Tibial nerve (tissue), 4 donors: ENCODE data around the gene EVX1. TPM values are rescaled to one million over a fixed set of nuclear protein-coding genes. Genes with fewer than 3 reads are reported as not detected.

ENCODE experiments used
- DNase-seq, 2 donors: peaks; one replicate each; pipeline ENCODE4 v3.0.0-alpha.2; 2019; ENCODE audit warnings: low spot score in 2 of 2
- H3K27ac ChIP-seq, 4 donors: fragments of 200-600 bp; sonication (generic) in 3 of 4; one replicate each; pipeline ENCODE4 v1.5.1; 2017 to 2019; ENCODE audit warnings: mild to moderate bottlenecking in 1 of 4
- H3K27me3 ChIP-seq, 2 donors: fragments of 200-600 bp; sonication (generic) in 1 of 2; one replicate each; pipeline versions ENCODE4 v1.5.1 to v1.6.0; 2017 to 2019
- H3K36me3 ChIP-seq, 3 donors: fragments of 200-600 bp; sonication (generic); one replicate each; pipeline ENCODE4 v1.5.1; 2018 to 2019
- H3K4me1 ChIP-seq, 4 donors: fragments of 200-600 bp; sonication (generic) in 3 of 4; one replicate each; pipeline ENCODE4 v1.5.1; 2017 to 2019
- H3K4me3 ChIP-seq, 4 donors: fragments of 200-600 bp; sonication (generic) in 3 of 4; one replicate each; pipeline ENCODE4 v1.5.1; 2017 to 2019; ENCODE audit warnings: mild to moderate bottlenecking in 1 of 4, moderate library complexity in 1 of 4
- H3K9me3 ChIP-seq, 4 donors: fragments of 200-600 bp; sonication (generic) in 3 of 4; one replicate each; pipeline ENCODE4 v1.5.1; 2017 to 2019
- CTCF ChIP-seq, 5 experiments: fragments of 200-600 bp in 3 of 5; fragments of 450-650 bp in 2 of 5; sonication (generic) in 3 of 5; IDR thresholded peaks; one replicate each; pipeline ENCODE4 v1.5.1; 2016 to 2019; ENCODE audit warnings: antibody characterized with exemption in 5 of 5, mild to moderate bottlenecking in 3 of 5, moderate library complexity in 2 of 5
- EP300 ChIP-seq, 2 donors: sonication (generic); formaldehyde crosslinking; IDR thresholded peaks; one replicate each; pipeline ENCODE4 v1.6.1; 2017; ENCODE audit warnings: antibody characterized with exemption in 2 of 2, mild to moderate bottlenecking in 1 of 2
- POLR2A ChIP-seq, 2 donors: fragments of 450-650 bp; IDR thresholded peaks; one replicate each; pipeline ENCODE4 v1.6.1; 2017; ENCODE audit warnings: antibody characterized with exemption in 2 of 2, mild to moderate bottlenecking in 2 of 2, moderate library complexity in 2 of 2
- WGBS, 2 donors: methylation state at CpG; one replicate each; pipeline ENCODE4 v1.1.5; 2018; 5-methylcytosine and 5-hydroxymethylcytosine counted together
- total RNA-seq, 4 donors: library from RNA; depleted of rRNA; stranded (reverse); fragments of >200 nt; gene quantifications; one replicate each; pipeline ENCODE4 v1.1.0, GENCODE V29; 2016

The EVX1 gene
- total RNA-seq, 4 donors from 2014 or later: not detected

GRCh38 chr7:27210441-27211083 is 32.0 kb upstream of the EVX1 start:
- peak; percentile 46 to 66 for DNase-seq
- no peaks in the 10 kb centered on the region for H3K36me3 ChIP-seq
- H3K4me3 ChIP-seq: peak overlapping the region in 1 of 4 donors; percentile 29
- TF ChIP-seq CTCF (IDR thresholded peaks at IDR 0.05): peak; percentile 69 to 84 (median 76)
- no peak for TF ChIP-seq EP300 (IDR thresholded peaks at IDR 0.05)
- no peak overlapping the region for H3K27ac ChIP-seq
- peaks cover 0 to 33% (median 14%) of the 10 kb centered on the region in 4 donors for H3K4me1 ChIP-seq
- WGBS, 2 donors: 15 to 18% methylated on average over 32 of the region's 32 CpGs
- H3K9me3 ChIP-seq: no peaks in the 10 kb centered on the region
- peaks cover 0 to 98% of the 10 kb centered on the region in 2 donors for H3K27me3 ChIP-seq

- H3K27me3 ChIP-seq: peaks cover 0 to 93% of the 10 kb centered on the region in 2 donors
- no peak overlapping the region for H3K27ac ChIP-seq
- H3K4me1 ChIP-seq: peaks cover 0 to 28% (median 12%) of the 10 kb centered on the region in 4 donors
- no peak overlapping the region for H3K4me3 ChIP-seq
- no peak for DNase-seq
- H3K9me3 ChIP-seq: no peaks in the 10 kb centered on the region
- TF ChIP-seq CTCF (IDR thresholded peaks at IDR 0.05) (no peak), EP300 (IDR thresholded peaks at IDR 0.05) (no peak), POLR2A (IDR thresholded peaks at IDR 0.05) (no peak)
- WGBS, 2 donors: 83 to 84% methylated on average over 1 of the region's 1 CpG
- no peaks in the 10 kb centered on the region for H3K36me3 ChIP-seq
Measured at GRCh38 chr7:27211084-27211446, 31.5 kb upstream of the EVX1 start.

- Histone ChIP-seq H3K27me3 (peaks cover 0 to 88% of the 10 kb centered on the region in 2 donors), H3K27ac (no peak overlapping the region)
- WGBS, 2 donors: 50 to 62% methylated on average over 3 of the region's 3 CpGs
Measured at GRCh38 chr7:27211764-27212204, 30.8 kb upstream of the EVX1 start.

GRCh38 chr7:27212497-27213432 is 29.8 kb upstream of the EVX1 start:
- DNase-seq: no peak
- TF ChIP-seq CTCF (IDR thresholded peaks at IDR 0.05) (no peak), POLR2A (IDR thresholded peaks at IDR 0.05) (no peak), EP300 (IDR thresholded peaks at IDR 0.05) (no peak)
- Histone ChIP-seq H3K4me3 (no peak overlapping the region), H3K9me3 (no peaks in the 10 kb centered on the region), H3K27me3 (peaks cover 0 to 88% of the 10 kb centered on the region in 2 donors), H3K36me3 (no peaks in the 10 kb centered on the region), H3K27ac (no peak overlapping the region), H3K4me1 (peaks cover 0 to 27% (median 12%) of the 10 kb centered on the region in 4 donors)
- 19 to 21% methylated on average over 43 to 52 of the region's 52 CpGs for WGBS, 2 donors

More at GRCh38 chr7:27211764-27212204, 30.8 kb upstream of the EVX1 start:
- Histone ChIP-seq H3K9me3 (no peaks in the 10 kb centered on the region), H3K36me3 (no peaks in the 10 kb centered on the region), H3K4me3 (no peak overlapping the region), H3K4me1 (peaks cover 0 to 27% (median 12%) of the 10 kb centered on the region in 4 donors)
- DNase-seq: no peak
- TF ChIP-seq POLR2A (IDR thresholded peaks at IDR 0.05) (no peak), EP300 (IDR thresholded peaks at IDR 0.05) (peak in 1 of 2 donors; percentile 56), CTCF (IDR thresholded peaks at IDR 0.05) (no peak)
